GM18861 (cell line): Measurements from ENCODE around the gene SOBP.

Experiments
- ATAC-seq: cut with Tn5 transposase; IDR thresholded peaks from one replicate; pipeline ENCODE4 v1.9.1; 2021; ENCODE audit not compliant: unreplicated experiment

The SOBP gene

GRCh38 chr6:107635057-107635515 lies 145.2 kb downstream of the SOBP start:
- ATAC-seq: no peak

- no peak for ATAC-seq
Measured at GRCh38 chr6:107636486-107636885, 146.6 kb downstream of the SOBP start.

GRCh38 chr6:107637316-107638315 lies 147.7 kb downstream of the SOBP start:
- no peak for ATAC-seq

- no peak for ATAC-seq
Measured at GRCh38 chr6:107638493-107638892, 148.6 kb downstream of the SOBP start.

GRCh38 chr6:107639511-107639910 lies 149.6 kb downstream of the SOBP start:
- no peak for ATAC-seq

- no peak for ATAC-seq
Measured at GRCh38 chr6:107641071-107641470, 151.2 kb downstream of the SOBP start.

- no peak for ATAC-seq
Measured at GRCh38 chr6:107641500-107641941, 151.6 kb downstream of the SOBP start.

GRCh38 chr6:107642095-107642860 lies 152.4 kb downstream of the SOBP start:
- ATAC-seq: peak; percentile 63

- no peak for ATAC-seq
Measured at GRCh38 chr6:107642861-107643328, 153.0 kb downstream of the SOBP start.

- no peak for ATAC-seq
Measured at GRCh38 chr6:107644513-107644912, 154.6 kb downstream of the SOBP start.

GRCh38 chr6:107645740-107646139 lies 155.8 kb downstream of the SOBP start:
- no peak for ATAC-seq

- no peak for ATAC-seq
Measured at GRCh38 chr6:107646176-107646575, 156.3 kb downstream of the SOBP start.

- ATAC-seq: no peak
Measured at GRCh38 chr6:107646776-107647438, 157.0 kb downstream of the SOBP start.

- no peak for ATAC-seq
Measured at GRCh38 chr6:107647439-107647948, 157.6 kb downstream of the SOBP start.

- ATAC-seq: no peak
Measured at GRCh38 chr6:107648983-107649382, 159.1 kb downstream of the SOBP start.

- ATAC-seq: no peak
Measured at GRCh38 chr6:107652526-107653182, 162.7 kb downstream of the SOBP start.

GRCh38 chr6:107653183-107653580 lies 163.3 kb downstream of the SOBP start:
- ATAC-seq: no peak

GRCh38 chr6:107653861-107654394 lies 164.0 kb downstream of the SOBP start:
- ATAC-seq: no peak

- ATAC-seq: no peak
Measured at GRCh38 chr6:107654764-107655163, 164.8 kb downstream of the SOBP start.

- no peak for ATAC-seq
Measured at GRCh38 chr6:107655245-107655644, 165.3 kb downstream of the SOBP start.
